H9 (cell line): Measurements from ENCODE around the gene SLC12A8. TPM values are rescaled to one million over a fixed set of nuclear protein-coding genes. Genes with fewer than 3 reads are reported as not detected.

Experiments used
- DNase-seq: peaks from one replicate; pipeline ENCODE4 v3.0.0-alpha.2; 2017
- H2AFZ ChIP-seq: one replicate; pipeline ENCODE4 v1.6.1; 2013; ENCODE audit warnings: mild to moderate bottlenecking, low read length, control low read depth, moderate library complexity
- H2AK5ac ChIP-seq: 2 replicates; pipeline ENCODE4 v1.6.1; 2013; ENCODE audit warnings: low read length, control low read depth, mixed read lengths; ENCODE audit not compliant: insufficient read length
- H2BK120ac ChIP-seq: one replicate; pipeline ENCODE4 v1.6.1; 2013; ENCODE audit warnings: low read depth, mild to moderate bottlenecking, low read length, control low read depth, inconsistent platforms; ENCODE audit not compliant: poor library complexity, severe bottlenecking
- H2BK12ac ChIP-seq: 2 replicates; pipeline ENCODE4 v1.6.1; 2013; ENCODE audit warnings: low read length, control low read depth, mixed read lengths, low read depth; ENCODE audit not compliant: insufficient read length
- H2BK15ac ChIP-seq: 2 replicates; pipeline ENCODE4 v1.6.1; 2013; ENCODE audit warnings: low read depth, low read length, control low read depth
- H2BK20ac ChIP-seq: one replicate; pipeline ENCODE4 v1.6.1; 2013; ENCODE audit warnings: low read depth, mild to moderate bottlenecking, low read length, control low read depth, inconsistent platforms; ENCODE audit not compliant: poor library complexity, severe bottlenecking
- H2BK5ac ChIP-seq: 2 replicates; pipeline ENCODE4 v1.6.1; 2013; ENCODE audit warnings: low read length, control low read depth, mixed read lengths; ENCODE audit not compliant: insufficient read length
- H3K14ac ChIP-seq: 2 replicates; pipeline ENCODE4 v1.6.1; 2013; ENCODE audit warnings: low read length, control low read depth; ENCODE audit not compliant: insufficient read depth
- H3K18ac ChIP-seq: 2 replicates; pipeline ENCODE4 v1.6.1; 2013; ENCODE audit warnings: low read depth, mild to moderate bottlenecking, mixed read lengths, low read length, control low read depth; ENCODE audit not compliant: insufficient read length
- H3K23ac ChIP-seq: 2 replicates; pipeline ENCODE4 v1.6.1; 2013; ENCODE audit warnings: low read length, control low read depth, mixed read lengths, low read depth; ENCODE audit not compliant: insufficient read length
- H3K23me2 ChIP-seq: 2 replicates; pipeline ENCODE4 v1.6.1; 2013; ENCODE audit warnings: low read depth, mild to moderate bottlenecking, mixed read lengths, low read length, control low read depth; ENCODE audit not compliant: insufficient read length, poor library complexity, severe bottlenecking
- H3K27ac ChIP-seq: 2 replicates; pipeline ENCODE4 v1.5.1; 2013; ENCODE audit warnings: low read length, control low read depth, mixed read lengths, low read depth; ENCODE audit not compliant: insufficient read length
- H3K27me3 ChIP-seq: 2 replicates; pipeline ENCODE4 v1.6.1; 2013; ENCODE audit warnings: low read length, control low read depth, inconsistent platforms; ENCODE audit not compliant: insufficient read depth
- H3K4ac ChIP-seq: 2 replicates; pipeline ENCODE4 v1.6.1; 2013; ENCODE audit warnings: low read depth, mild to moderate bottlenecking, control low read depth, inconsistent platforms, low read length, moderate library complexity
- H3K4me1 ChIP-seq: 2 replicates; pipeline ENCODE4 v1.6.1; 2013; ENCODE audit warnings: low read length, control low read depth, inconsistent platforms; ENCODE audit not compliant: insufficient read depth
- H3K4me2 ChIP-seq: 2 replicates; pipeline ENCODE4 v1.6.1; 2013; ENCODE audit warnings: low read length, control low read depth, mixed read lengths; ENCODE audit not compliant: insufficient read length, insufficient read depth
- H3K56ac ChIP-seq: 2 replicates; pipeline ENCODE4 v1.6.1; 2013; ENCODE audit warnings: low read depth, mild to moderate bottlenecking, mixed read lengths, low read length, control low read depth; ENCODE audit not compliant: insufficient read length
- H3K79me1 ChIP-seq: 2 replicates; pipeline ENCODE4 v1.6.1; 2013; ENCODE audit warnings: low read depth, mild to moderate bottlenecking, moderate library complexity, low read length, control low read depth, inconsistent platforms; ENCODE audit not compliant: insufficient read depth, poor library complexity, severe bottlenecking
- H3K79me2 ChIP-seq: 2 replicates; pipeline ENCODE4 v1.6.1; 2013; ENCODE audit warnings: low read length, control low read depth, inconsistent platforms; ENCODE audit not compliant: insufficient read depth
- H3K9ac ChIP-seq: 2 replicates; pipeline ENCODE4 v1.6.1; 2013; ENCODE audit warnings: low read length, control low read depth, mixed read lengths; ENCODE audit not compliant: insufficient read length; ENCODE audit errors: extremely low read depth
- H3K9me3 ChIP-seq: one replicate; pipeline ENCODE4 v1.6.1; 2013; ENCODE audit warnings: low read depth, low read length, inconsistent platforms; ENCODE audit not compliant: control insufficient read depth
- H3T11ph ChIP-seq: one replicate; pipeline ENCODE4 v1.6.1; 2013; ENCODE audit warnings: mild to moderate bottlenecking, low read length, control low read depth, inconsistent platforms
- H4K20me1 ChIP-seq: one replicate; pipeline ENCODE4 v1.6.1; 2013; ENCODE audit not compliant: control insufficient read depth, insufficient read length, insufficient read depth
- H4K5ac ChIP-seq: 2 replicates; pipeline ENCODE4 v1.6.1; 2013; ENCODE audit warnings: low read depth, mild to moderate bottlenecking, mixed read lengths, low read length, control low read depth; ENCODE audit not compliant: insufficient read length
- H4K8ac ChIP-seq: replicated peaks from 2 replicates; pipeline ENCODE4 v1.6.1; 2013; ENCODE audit warnings: low read length, control low read depth, mixed read lengths, low read depth; ENCODE audit not compliant: insufficient read length
- H4K91ac ChIP-seq: 2 replicates; pipeline ENCODE4 v1.6.1; 2013; ENCODE audit warnings: low read depth, mild to moderate bottlenecking, moderate library complexity, mixed read lengths, low read length, control low read depth; ENCODE audit not compliant: insufficient read length
- H3K27ac Mint-ChIP-seq, 3 experiments: 2 replicates in 2 of 3; 3 replicates in 1 of 3; pipeline ENCODE4 v1.8.0; 2020 to 2021; ENCODE audit warnings: mixed read lengths in 3 of 3, mild to moderate bottlenecking in 1 of 3, moderate library complexity in 1 of 3
- H3K27me3 Mint-ChIP-seq: 2 replicates; pipeline ENCODE4 v1.8.0; 2021; ENCODE audit warnings: low read depth, mild to moderate bottlenecking, moderate library complexity, mixed read lengths
- H3K36me3 Mint-ChIP-seq, 3 experiments: 2 replicates in 2 of 3; 3 replicates in 1 of 3; pipeline ENCODE4 v1.8.0; 2020 to 2021; ENCODE audit warnings: low read depth in 3 of 3, mixed read lengths in 3 of 3; ENCODE audit not compliant: insufficient read depth in 1 of 3
- H3K4me1 Mint-ChIP-seq, 2 experiments: 2 replicates each; pipeline ENCODE4 v1.8.0; 2020; ENCODE audit warnings: mixed read lengths in 2 of 2
- H3K4me3 Mint-ChIP-seq, 2 experiments: 2 replicates in 1 of 2; 3 replicates in 1 of 2; pipeline ENCODE4 v1.8.0; 2020 to 2021; ENCODE audit warnings: mild to moderate bottlenecking in 2 of 2, mixed read lengths in 2 of 2, moderate library complexity in 1 of 2
- H3K9me3 Mint-ChIP-seq, 2 experiments: 2 replicates in 1 of 2; 3 replicates in 1 of 2; pipeline ENCODE4 v1.8.0; 2020; ENCODE audit warnings: mild to moderate bottlenecking in 2 of 2, mixed read lengths in 2 of 2, moderate library complexity in 1 of 2
- WGBS: extraction: QIAGEN DNeasy Blood & Tissue Kit; methylation state at CpG from one replicate; pipeline ENCODE4 v1.1.7; 2013; ENCODE audit warnings: missing lambda C conversion rate, low lambda C conversion rate, mixed read lengths; ENCODE audit not compliant: insufficient read length; ENCODE audit errors: extremely low coverage; 5-methylcytosine and 5-hydroxymethylcytosine counted together
- total RNA-seq: library from RNA; stranded (reverse); gene quantifications from 2 replicates; pipeline ENCODE4 v1.2.1, GENCODE V29; 2021
- TF ChIP-seq, protein P1 (sequence below): fragments of 200-600 bp; sonication (generic); conservative IDR thresholded peaks from 3 replicates; pipeline ENCODE4 v1.8.0; 2021; ENCODE audit warnings: antibody characterized with exemption, mild to moderate bottlenecking

SLC12A8 gene
- total RNA-seq, 1 experiment from 2014 or later: 8.2 TPM

DNA sequence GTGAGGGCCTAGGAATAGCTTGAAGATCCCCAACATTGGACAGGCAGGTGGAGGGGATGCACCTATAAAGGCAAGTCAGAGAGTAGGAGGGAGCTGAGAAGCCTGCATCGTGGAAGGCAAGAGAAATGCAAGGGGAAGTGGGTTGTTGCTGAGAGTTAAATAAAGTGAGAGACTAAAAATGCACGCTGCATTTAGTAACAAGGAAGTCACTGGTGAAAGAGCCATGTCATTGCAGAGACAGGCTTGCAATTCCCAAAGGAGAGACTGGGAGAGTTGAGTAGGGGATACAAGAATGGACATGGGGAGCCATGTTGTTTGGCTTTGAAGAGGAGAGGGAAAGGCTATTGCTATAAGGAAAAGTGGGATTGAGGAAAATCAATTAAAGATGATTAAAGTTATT, 79.7 kb downstream of the SLC12A8 start:
- H3K27me3 Mint-ChIP-seq: no peaks in the 10 kb centered on the region
- no peak overlapping the region for H3K9ac ChIP-seq
- no peak overlapping the region for H2BK5ac ChIP-seq
- H3K18ac ChIP-seq: no peak overlapping the region
- H3K36me3 Mint-ChIP-seq: peaks cover 0 to 4% (median 0%) of the 10 kb centered on the region in 3 experiments; a peak in 3 of 7 replicates
- no peaks in the 10 kb centered on the region for H4K20me1 ChIP-seq
- no peak overlapping the region for H2AK5ac ChIP-seq
- 0 out of 2 replicates have a peak, but pooled peaks cover 3% of the 10 kb centered on the region for H3K4me1 ChIP-seq
- peaks cover 7 to 17% of the 10 kb centered on the region in 2 experiments for H3K4me1 Mint-ChIP-seq
- no peak overlapping the region for H4K91ac ChIP-seq
- H3K56ac ChIP-seq: no peak overlapping the region
- no peaks in the 10 kb centered on the region for H3K79me1 ChIP-seq
- H3K27ac ChIP-seq: no peak overlapping the region
- no peaks in the 10 kb centered on the region for H3K9me3 ChIP-seq
- H3K4ac ChIP-seq: no peak overlapping the region
- no peaks in the 10 kb centered on the region for H3K9me3 Mint-ChIP-seq
- no peak overlapping the region for H2BK12ac ChIP-seq
- DNase-seq: no peak
- no peak overlapping the region for H4K5ac ChIP-seq
- no peak overlapping the region for H2BK15ac ChIP-seq
- H3K27ac Mint-ChIP-seq: no peak overlapping the region
- WGBS: no CpG with 5 or more reads among the region's 2 CpGs
- H3T11ph ChIP-seq: no peak overlapping the region
- H3K4me3 Mint-ChIP-seq: no peak overlapping the region
- H3K23ac ChIP-seq: no peak overlapping the region
- H3K27me3 ChIP-seq: no peaks in the 10 kb centered on the region
- no peaks in the 10 kb centered on the region for H3K23me2 ChIP-seq
- no peaks in the 10 kb centered on the region for H3K79me2 ChIP-seq
- no peak overlapping the region for H4K8ac ChIP-seq
- TF ChIP-seq, protein P1, sequence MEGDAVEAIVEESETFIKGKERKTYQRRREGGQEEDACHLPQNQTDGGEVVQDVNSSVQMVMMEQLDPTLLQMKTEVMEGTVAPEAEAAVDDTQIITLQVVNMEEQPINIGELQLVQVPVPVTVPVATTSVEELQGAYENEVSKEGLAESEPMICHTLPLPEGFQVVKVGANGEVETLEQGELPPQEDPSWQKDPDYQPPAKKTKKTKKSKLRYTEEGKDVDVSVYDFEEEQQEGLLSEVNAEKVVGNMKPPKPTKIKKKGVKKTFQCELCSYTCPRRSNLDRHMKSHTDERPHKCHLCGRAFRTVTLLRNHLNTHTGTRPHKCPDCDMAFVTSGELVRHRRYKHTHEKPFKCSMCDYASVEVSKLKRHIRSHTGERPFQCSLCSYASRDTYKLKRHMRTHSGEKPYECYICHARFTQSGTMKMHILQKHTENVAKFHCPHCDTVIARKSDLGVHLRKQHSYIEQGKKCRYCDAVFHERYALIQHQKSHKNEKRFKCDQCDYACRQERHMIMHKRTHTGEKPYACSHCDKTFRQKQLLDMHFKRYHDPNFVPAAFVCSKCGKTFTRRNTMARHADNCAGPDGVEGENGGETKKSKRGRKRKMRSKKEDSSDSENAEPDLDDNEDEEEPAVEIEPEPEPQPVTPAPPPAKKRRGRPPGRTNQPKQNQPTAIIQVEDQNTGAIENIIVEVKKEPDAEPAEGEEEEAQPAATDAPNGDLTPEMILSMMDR: no peak
- H3K14ac ChIP-seq: no peak overlapping the region
- H2BK120ac ChIP-seq: no peak overlapping the region
- no peak overlapping the region for H2AFZ ChIP-seq
- no peak overlapping the region for H3K4me2 ChIP-seq
- H2BK20ac ChIP-seq: no peak overlapping the region
